Endometrial microvascular endothelial cells (primary cell): ENCODE measurements around the gene UMAD1. TPM values are rescaled to one million over a fixed set of nuclear protein-coding genes. Genes with fewer than 3 reads are reported as not detected.

Experiments
- in situ Hi-C: cut with HindIII; loops from 2 replicates; pipeline ENCODE4 v1.10.0; 2017; ENCODE audit warnings: low sequenced_read_pairs, low pct_unique_long_range_greater_than_20kb; ENCODE audit errors: inconsistent ontology term
- total RNA-seq: library from RNA; depleted of rRNA; stranded (reverse); fragments of >200 nt; gene quantifications from one replicate; pipeline ENCODE4 v1.2.3, GENCODE V29; 2015; ENCODE audit errors: inconsistent ontology term

The UMAD1 gene
- total RNA-seq, 1 donor from 2014 or later, result 3.0 TPM

DNA sequence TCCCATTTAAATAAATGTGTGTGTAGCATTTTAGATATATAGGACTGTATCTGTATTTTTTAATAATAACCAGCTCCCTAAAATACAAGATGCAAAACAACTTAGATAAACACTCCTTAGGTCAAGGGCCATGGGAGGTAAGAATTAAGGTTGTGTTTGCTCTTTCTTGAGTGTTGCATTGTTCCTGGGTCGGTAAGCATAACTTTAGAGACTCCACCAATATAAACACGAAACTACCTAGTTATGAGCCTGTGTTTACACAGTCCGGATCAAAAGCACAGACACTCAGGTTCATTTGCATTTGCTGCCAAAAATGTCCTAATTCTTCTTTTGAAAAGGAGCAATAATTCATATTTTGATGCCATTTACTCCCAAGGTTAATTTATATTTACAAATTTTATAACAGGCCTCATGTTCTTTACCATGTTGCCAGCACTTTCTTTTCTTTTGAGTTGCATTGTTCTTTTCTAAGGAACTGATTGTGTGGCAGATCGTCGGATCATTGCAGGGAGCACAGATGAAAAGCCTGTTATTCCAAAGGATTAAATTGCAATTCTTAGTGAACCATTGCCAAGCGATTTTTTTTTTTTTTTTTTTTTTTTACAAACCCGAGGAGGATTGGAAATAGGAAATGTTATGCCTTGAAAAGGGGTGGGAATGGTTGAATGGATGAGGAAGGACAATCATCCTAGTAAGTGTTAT lies 282.3 kb downstream of the UMAD1 start:
- in situ Hi-C loops, result no loop called here

DNA sequence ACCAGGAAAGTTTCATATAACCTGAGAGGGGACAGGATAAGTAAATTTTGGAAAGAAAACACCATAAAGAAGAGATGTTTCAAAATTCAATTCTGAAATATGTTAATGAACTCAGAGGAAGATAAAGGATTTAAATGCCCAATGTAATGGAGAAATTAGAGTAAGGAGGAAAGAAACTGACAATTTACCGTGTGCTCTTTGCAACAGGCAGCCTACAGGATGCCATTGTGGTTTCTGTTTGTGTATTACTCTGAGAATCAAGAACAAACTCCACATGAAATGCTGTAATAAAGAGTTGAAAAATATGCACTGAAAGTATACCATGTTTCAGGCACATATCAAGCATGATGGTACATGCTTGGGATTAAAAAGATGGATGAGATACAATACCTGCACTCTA lies 283.3 kb downstream of the UMAD1 start:
- in situ Hi-C loops, result no loop called here

DNA sequence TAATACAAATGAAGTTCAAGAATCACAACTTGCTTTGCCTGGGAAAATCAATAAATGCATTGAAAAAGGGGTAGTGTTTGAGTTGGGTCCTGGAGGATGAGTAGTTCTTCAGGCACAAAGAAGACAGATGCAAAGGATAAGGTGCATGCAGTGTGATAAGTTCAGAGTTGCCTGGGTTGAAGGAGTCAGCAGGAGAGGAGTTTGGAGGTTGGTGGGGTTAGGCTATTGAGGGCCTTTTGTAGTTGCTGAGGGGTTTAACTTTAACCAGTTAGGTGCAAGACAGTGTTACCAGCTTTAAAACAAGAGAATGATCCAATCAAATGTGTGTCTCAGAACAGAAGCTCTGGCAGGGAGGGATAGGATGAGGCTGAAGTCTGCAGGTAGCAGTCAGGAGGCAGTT lies 283.8 kb downstream of the UMAD1 start:
- in situ Hi-C loops, result no loop called here

Other genes with a start within 250 kb of the UMAD1 start
- 2.2 TPM for gene COL28A1, start 104.9 kb upstream of the UMAD1 start, total RNA-seq
- gene MIOS, start 73.9 kb upstream of the UMAD1 start, total RNA-seq, result 40.8 TPM
- 26.9 TPM for gene RPA3, start 77.9 kb downstream of the UMAD1 start, total RNA-seq